HEK293T (cell line): ENCODE results near the gene PLA2G4A.

Source experiments
- BHLHE40 ChIP-seq: fragments of 450-650 bp; IDR thresholded peaks from 2 replicates; pipeline ENCODE4 v1.6.1; 2016; ENCODE audit warnings: mild to moderate bottlenecking, moderate library complexity, borderline replicate concordance
- SP1 ChIP-seq: fragments of 450-650 bp; IDR thresholded peaks from 2 replicates; pipeline ENCODE4 v1.6.1; 2017

- TF ChIP-seq BHLHE40 = no peak
- no peak for TF ChIP-seq SP1
These were observed 158.3 kb downstream of the PLA2G4A start for GRCh38 chr1:186987065-186987464.
